Adipose tissue (tissue), 3 donors: ENCODE data around the gene IMP4. TPM values are rescaled to one million over a fixed set of nuclear protein-coding genes. Genes with fewer than 3 reads are reported as not detected.
"Not testable (repeated sequence)": the region's sequence is repeated elsewhere in the genome, so short reads cannot be mapped to it uniquely, and the experiment has no call there.

Experiments
- H3K27ac ChIP-seq: one replicate; pipeline ENCODE4 v1.5.1; 2013; ENCODE audit warnings: low read depth, low read length
- WGBS, 3 donors: extraction: QIAGEN DNeasy Blood & Tissue Kit; methylation state at CpG; one replicate each; pipeline ENCODE4 v1.1.7; 2013; 5-methylcytosine and 5-hydroxymethylcytosine counted together
- polyA plus RNA-seq, 3 donors: library from polyadenylated mRNA; stranded (reverse); fragments of 200-250 nt; gene quantifications; one replicate each; pipeline ENCODE4 v1.2.3, GENCODE V29; 2013
- donor health status: healthy with polysubstance abuse.
- donor health status: Bipolar disorder and iron deficiency.
- donor health status: healthy.

The IMP4 gene
- 100 to 1,000 TPM in 2 of 3 donors, 10 to 100 TPM in 1; 56.0 to 151 (median 126) TPM for polyA plus RNA-seq

GRCh38 chr2:130342533-130343275 lies at the start of gene IMP4:
Gene IMP4 (plus strand): TSS chr2:130342897. CDS start chr2:130342933, 36 bp downstream.
- H3K27ac ChIP-seq, result peak within 1 kb of the TSS; percentile 29
- WGBS, 3 donors, result 0% methylated on average over 59 to 60 of the region's 60 CpGs

- H3K27ac ChIP-seq, result no peak overlapping the region
- 72 to 78% (median 76%) methylated on average over 22 of the region's 22 CpGs for WGBS, 3 donors
Measured at GRCh38 chr2:130300258-130300969, 42.3 kb upstream of the IMP4 start.

GRCh38 chr2:130300970-130301348 lies 41.7 kb upstream of the IMP4 start:
- no peak overlapping the region for H3K27ac ChIP-seq
- 90 to 96% (median 95%) methylated on average over 13 of the region's 13 CpGs for WGBS, 3 donors

- 78 to 84% (median 79%) methylated on average over 12 of the region's 12 CpGs for WGBS, 3 donors
- H3K27ac ChIP-seq, result no peak overlapping the region
Measured at GRCh38 chr2:130302164-130302886, 40.4 kb upstream of the IMP4 start.

- H3K27ac ChIP-seq, result no peak overlapping the region
Measured at GRCh38 chr2:130303169-130303568, 39.5 kb upstream of the IMP4 start.

- 75 to 87% (median 81%) methylated on average over 3 of the region's 3 CpGs for WGBS, 3 donors
Measured at GRCh38 chr2:130304726-130305125, 38.0 kb upstream of the IMP4 start.

GRCh38 chr2:130307850-130308249 lies 34.8 kb upstream of the IMP4 start:
- no peak overlapping the region for H3K27ac ChIP-seq
- 84 to 87% (median 85%) methylated on average over 4 of the region's 4 CpGs for WGBS, 3 donors

More at GRCh38 chr2:130304726-130305125, 38.0 kb upstream of the IMP4 start:
- no peak overlapping the region for H3K27ac ChIP-seq

GRCh38 chr2:130310881-130311280 lies 31.8 kb upstream of the IMP4 start:
- H3K27ac ChIP-seq, result no peak overlapping the region

GRCh38 chr2:130313812-130314334 lies 28.8 kb upstream of the IMP4 start:
- WGBS, 3 donors, result 65 to 90% (median 84%) methylated on average over 12 of the region's 12 CpGs

GRCh38 chr2:130314377-130314776 lies 28.3 kb upstream of the IMP4 start:
- WGBS, 3 donors, result 78 to 91% (median 90%) methylated on average over 3 of the region's 3 CpGs
- no peak overlapping the region for H3K27ac ChIP-seq

More at GRCh38 chr2:130313812-130314334, 28.8 kb upstream of the IMP4 start:
- no peak overlapping the region for H3K27ac ChIP-seq

- H3K27ac ChIP-seq, result no peak overlapping the region
- WGBS, 3 donors, result 0 to 13% (median 7%) methylated on average over 1 of the region's 1 CpG
Measured at GRCh38 chr2:130316596-130316995, 26.1 kb upstream of the IMP4 start.

- 79 to 89% (median 81%) methylated on average over 7 of the region's 7 CpGs for WGBS, 3 donors
- H3K27ac ChIP-seq, result no peak overlapping the region
Measured at GRCh38 chr2:130318906-130319305, 23.8 kb upstream of the IMP4 start.

GRCh38 chr2:130319536-130319935 lies 23.2 kb upstream of the IMP4 start:
- no peak overlapping the region for H3K27ac ChIP-seq
- WGBS, 3 donors, result 81 to 85% (median 81%) methylated on average over 3 of the region's 3 CpGs

GRCh38 chr2:130327703-130328527 lies 14.8 kb upstream of the IMP4 start:
- no peak overlapping the region for H3K27ac ChIP-seq
- WGBS, 3 donors, result 76 to 83% (median 80%) methylated on average over 42 to 43 of the region's 43 CpGs

GRCh38 chr2:130328710-130329109 lies 14.0 kb upstream of the IMP4 start:
- no peak overlapping the region for H3K27ac ChIP-seq
- WGBS, 3 donors, result 36 to 55% (median 48%) methylated on average over 2 of the region's 2 CpGs

- 15 to 23% (median 18%) methylated on average over 29 of the region's 29 CpGs for WGBS, 3 donors
Measured at GRCh38 chr2:130332271-130333073, 10.2 kb upstream of the IMP4 start.

GRCh38 chr2:130333253-130333652 lies 9.4 kb upstream of the IMP4 start:
- not testable (repeated sequence) for H3K27ac ChIP-seq
- WGBS, 3 donors, result 76 to 88% (median 86%) methylated on average over 8 of the region's 8 CpGs

More at GRCh38 chr2:130332271-130333073, 10.2 kb upstream of the IMP4 start:
- no peak overlapping the region for H3K27ac ChIP-seq
